OCI-LY1 (cell line): ENCODE data around the gene HSPH1.

Source experiments
- H2AFZ ChIP-seq: fragments of 200-600 bp; sonication (generic), shearing (Covaris generic); 2 replicates; pipeline ENCODE4 v1.6.0; 2014; ENCODE audit warnings: antibody characterized with exemption, mild to moderate bottlenecking, low read length
- H3F3A ChIP-seq: fragments of 200-600 bp; sonication (generic), shearing (Covaris generic); 2 replicates; pipeline ENCODE4 v1.6.0; 2014; ENCODE audit warnings: mild to moderate bottlenecking, antibody characterized with exemption, low read length, moderate library complexity; ENCODE audit not compliant: insufficient read depth
- H3K27ac ChIP-seq: fragments of 200-600 bp; sonication (generic); 2 replicates; pipeline ENCODE4 v1.5.1; 2014; ENCODE audit warnings: low read length, mixed run types, mild to moderate bottlenecking, low read depth; ENCODE audit not compliant: poor library complexity, severe bottlenecking
- H3K27me3 ChIP-seq: fragments of 200-600 bp; sonication (generic); 2 replicates; pipeline ENCODE4 v1.6.0; 2014; ENCODE audit warnings: antibody characterized with exemption, mild to moderate bottlenecking, low read length, moderate library complexity; ENCODE audit not compliant: insufficient read depth
- H3K36me3 ChIP-seq: fragments of 200-600 bp; sonication (generic); 2 replicates; pipeline ENCODE4 v1.6.1; 2014; ENCODE audit warnings: mild to moderate bottlenecking, antibody characterized with exemption, low read length, moderate library complexity, mixed read lengths; ENCODE audit not compliant: insufficient read depth
- H3K4me1 ChIP-seq: fragments of 200-600 bp; sonication (generic); 2 replicates; pipeline ENCODE4 v1.5.1; 2014; ENCODE audit warnings: mild to moderate bottlenecking, low read length, moderate library complexity; ENCODE audit not compliant: insufficient read depth, severe bottlenecking
- H3K4me2 ChIP-seq: fragments of 200-600 bp; sonication (generic), shearing (Covaris generic); 2 replicates; pipeline ENCODE4 v1.6.1; 2014; ENCODE audit warnings: low read length
- H3K4me3 ChIP-seq: fragments of 200-600 bp; sonication (generic); 2 replicates; pipeline ENCODE4 v1.5.1; 2014; ENCODE audit warnings: low read length, low read depth, mild to moderate bottlenecking, mixed read lengths; ENCODE audit not compliant: poor library complexity, severe bottlenecking
- H3K79me2 ChIP-seq: fragments of 200-600 bp; shearing (Covaris generic); 2 replicates; pipeline ENCODE4 v1.6.1; 2016; ENCODE audit warnings: mixed run types, low read length, mixed read lengths; ENCODE audit not compliant: insufficient read depth
- H3K9ac ChIP-seq: fragments of 200-600 bp; sonication (generic), shearing (Covaris generic); 2 replicates; pipeline ENCODE4 v1.6.1; 2014; ENCODE audit warnings: mild to moderate bottlenecking, low read length, mixed read lengths
- H3K9me2 ChIP-seq: fragments of 200-600 bp; sonication (generic), shearing (Covaris generic); 2 replicates; pipeline ENCODE4 v1.6.1; 2014; ENCODE audit warnings: low read depth, mild to moderate bottlenecking, low read length, mixed read lengths
- H3K9me3 ChIP-seq: fragments of 200-600 bp; shearing (Covaris generic); 2 replicates; pipeline ENCODE4 v1.6.1; 2014; ENCODE audit warnings: low read length, mixed read lengths
- H4K20me1 ChIP-seq: fragments of 200-600 bp; sonication (generic), shearing (Covaris generic); 2 replicates; pipeline ENCODE4 v1.6.0; 2016; ENCODE audit warnings: mild to moderate bottlenecking, low read length; ENCODE audit not compliant: insufficient read depth
- CTCF ChIP-seq: fragments of 200-600 bp; sonication (generic), shearing (Covaris generic); IDR thresholded peaks from 2 replicates; pipeline ENCODE4 v1.5.1; 2017; ENCODE audit warnings: mild to moderate bottlenecking, antibody characterized with exemption, low read length, moderate library complexity, mixed read lengths
- EZH2 ChIP-seq: fragments of 200-600 bp; sonication (generic), shearing (Covaris generic); IDR thresholded peaks from 2 replicates; pipeline ENCODE4 v1.8.0; 2017; ENCODE audit warnings: borderline replicate concordance, mixed run types, mild to moderate bottlenecking, antibody characterized with exemption, low read length, moderate library complexity, mixed read lengths

The HSPH1 gene

GRCh38 chr13:31089649-31090048, 72.1 kb downstream of the HSPH1 start:
- Histone ChIP-seq H3K9me3 (no peaks in the 10 kb centered on the region), H3K36me3 (no peaks in the 10 kb centered on the region), H3K9ac (no peak overlapping the region), H3F3A (no peaks in the 10 kb centered on the region), H3K27ac (no peak overlapping the region), H3K9me2 (no peaks in the 10 kb centered on the region), H3K4me2 (no peak overlapping the region), H2AFZ (no peak overlapping the region), H4K20me1 (no peaks in the 10 kb centered on the region), H3K4me3 (no peak overlapping the region), H3K4me1 (no peaks in the 10 kb centered on the region), H3K79me2 (no peaks in the 10 kb centered on the region), H3K27me3 (peaks cover 10% of the 10 kb centered on the region; the same call in 1 of the 2 replicates)
- TF ChIP-seq EZH2 (no peak), CTCF (no peak)

GRCh38 chr13:31088826-31089420, 72.8 kb downstream of the HSPH1 start:
- no peak overlapping the region for H3K4me3 ChIP-seq
- H3K4me1 ChIP-seq = no peaks in the 10 kb centered on the region
- H3K9me3 ChIP-seq = no peaks in the 10 kb centered on the region
- H4K20me1 ChIP-seq = no peaks in the 10 kb centered on the region
- no peak overlapping the region for H3K27ac ChIP-seq
- H3K9ac ChIP-seq = no peak overlapping the region
- no peaks in the 10 kb centered on the region for H3F3A ChIP-seq
- H3K36me3 ChIP-seq = no peaks in the 10 kb centered on the region
- H2AFZ ChIP-seq = no peak overlapping the region
- H3K4me2 ChIP-seq = no peak overlapping the region
- H3K79me2 ChIP-seq = no peaks in the 10 kb centered on the region
- H3K27me3 ChIP-seq = peaks cover 10% of the 10 kb centered on the region; the same call in 1 of the 2 replicates
- no peaks in the 10 kb centered on the region for H3K9me2 ChIP-seq
- TF ChIP-seq CTCF (no peak), EZH2 (no peak)
